PFSK-1 (cell line): ENCODE measurements around the gene TMTC4.
A peak's percentile ranks its signal among the peaks of the same experiment; 100 is the strongest.

Source experiments
- POLR2AphosphoS5 ChIP-seq: IDR thresholded peaks from 2 replicates; pipeline ENCODE4 v1.6.1; 2012; ENCODE audit warnings: low read depth, mild to moderate bottlenecking, control low read depth, low read length, moderate library complexity
- SIN3A ChIP-seq: IDR thresholded peaks from 2 replicates; pipeline ENCODE4 v1.6.1; 2012; ENCODE audit warnings: mild to moderate bottlenecking, low read length, moderate library complexity, borderline replicate concordance; ENCODE audit not compliant: insufficient read depth
- TAF1 ChIP-seq: IDR thresholded peaks from 2 replicates; pipeline ENCODE4 v1.6.1; 2012; ENCODE audit warnings: low read length, control low read depth, borderline replicate concordance; ENCODE audit not compliant: insufficient read depth
- TF ChIP-seq, protein P1 (sequence below), 2 experiments: IDR thresholded peaks; 2 replicates each; pipeline versions ENCODE4 v1.6.1 to v1.8.0; 2011 to 2012; ENCODE audit warnings: low read depth in 2 of 2, low read length in 2 of 2, control low read depth in 1 of 2, inconsistent platforms in 1 of 2, mild to moderate bottlenecking in 1 of 2, moderate library complexity in 1 of 2; ENCODE audit not compliant: insufficient read depth in 1 of 2

DNA sequence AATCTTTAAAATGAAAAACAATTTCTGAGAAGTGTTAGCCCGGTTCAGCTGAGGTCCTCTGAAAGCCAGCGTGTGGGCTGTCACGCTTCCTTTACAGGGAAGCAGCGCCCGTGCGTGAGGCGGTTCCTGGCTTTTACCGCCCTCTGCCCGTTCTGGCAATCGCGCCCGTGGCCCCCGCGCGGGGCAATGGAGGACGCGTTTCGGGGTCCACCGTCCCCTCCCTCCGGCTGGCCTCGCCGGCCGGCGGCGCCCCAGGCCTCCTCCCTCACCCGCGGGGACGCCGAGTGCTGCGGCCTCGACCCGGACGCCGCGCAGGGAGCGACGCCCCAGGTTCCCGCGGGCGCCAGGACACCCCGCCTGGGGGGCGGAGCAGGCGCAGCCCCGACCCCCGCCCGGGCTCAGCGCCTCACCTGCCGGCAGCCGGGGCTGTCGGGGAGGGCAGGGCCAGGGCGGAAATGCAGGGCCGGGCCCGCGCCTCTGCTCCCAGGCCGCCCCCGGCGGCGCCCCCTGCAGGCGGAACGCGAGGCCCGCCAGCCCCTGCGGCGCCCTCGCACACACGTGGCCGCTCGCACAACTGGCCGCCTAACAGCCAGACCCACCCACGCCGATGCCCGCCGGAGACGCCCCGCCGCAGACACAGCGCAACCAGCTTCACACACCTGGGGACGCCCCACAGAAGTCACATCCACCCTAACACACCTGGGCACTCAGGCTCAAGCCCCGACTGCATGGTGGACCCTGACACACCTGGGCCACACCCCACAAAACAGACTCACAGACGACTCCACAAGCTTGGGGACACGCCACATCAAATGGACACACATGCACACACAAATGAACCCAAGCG lies 86.0 kb downstream of the TMTC4 start, which contains the start of gene GGACT:
- TF ChIP-seq TAF1 (0 out of 2 replicates have a peak, but pooled peaks have one; percentile 28), SIN3A (no peak), POLR2AphosphoS5 (no peak)
- TF ChIP-seq, protein P1, sequence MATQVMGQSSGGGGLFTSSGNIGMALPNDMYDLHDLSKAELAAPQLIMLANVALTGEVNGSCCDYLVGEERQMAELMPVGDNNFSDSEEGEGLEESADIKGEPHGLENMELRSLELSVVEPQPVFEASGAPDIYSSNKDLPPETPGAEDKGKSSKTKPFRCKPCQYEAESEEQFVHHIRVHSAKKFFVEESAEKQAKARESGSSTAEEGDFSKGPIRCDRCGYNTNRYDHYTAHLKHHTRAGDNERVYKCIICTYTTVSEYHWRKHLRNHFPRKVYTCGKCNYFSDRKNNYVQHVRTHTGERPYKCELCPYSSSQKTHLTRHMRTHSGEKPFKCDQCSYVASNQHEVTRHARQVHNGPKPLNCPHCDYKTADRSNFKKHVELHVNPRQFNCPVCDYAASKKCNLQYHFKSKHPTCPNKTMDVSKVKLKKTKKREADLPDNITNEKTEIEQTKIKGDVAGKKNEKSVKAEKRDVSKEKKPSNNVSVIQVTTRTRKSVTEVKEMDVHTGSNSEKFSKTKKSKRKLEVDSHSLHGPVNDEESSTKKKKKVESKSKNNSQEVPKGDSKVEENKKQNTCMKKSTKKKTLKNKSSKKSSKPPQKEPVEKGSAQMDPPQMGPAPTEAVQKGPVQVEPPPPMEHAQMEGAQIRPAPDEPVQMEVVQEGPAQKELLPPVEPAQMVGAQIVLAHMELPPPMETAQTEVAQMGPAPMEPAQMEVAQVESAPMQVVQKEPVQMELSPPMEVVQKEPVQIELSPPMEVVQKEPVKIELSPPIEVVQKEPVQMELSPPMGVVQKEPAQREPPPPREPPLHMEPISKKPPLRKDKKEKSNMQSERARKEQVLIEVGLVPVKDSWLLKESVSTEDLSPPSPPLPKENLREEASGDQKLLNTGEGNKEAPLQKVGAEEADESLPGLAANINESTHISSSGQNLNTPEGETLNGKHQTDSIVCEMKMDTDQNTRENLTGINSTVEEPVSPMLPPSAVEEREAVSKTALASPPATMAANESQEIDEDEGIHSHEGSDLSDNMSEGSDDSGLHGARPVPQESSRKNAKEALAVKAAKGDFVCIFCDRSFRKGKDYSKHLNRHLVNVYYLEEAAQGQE (IDR thresholded peaks at IDR 0.05; ENCODE audit: insufficient read depth in 1 of 2, low read depth in 2 of 2, low read length in 2 of 2): no peak
